PC-9 (cell line): ENCODE results near the gene NKAIN2. TPM values are rescaled to one million over a fixed set of nuclear protein-coding genes. Genes with fewer than 3 reads are reported as not detected.

ENCODE experiments used
- BruUV-seq: library from RNA; stranded (reverse); fragments of 400-500 nt; replicated peaks from 2 replicates; lab custom pipeline; 2021; lab: Mats Ljungman, UMichigan
- CTCF ChIA-PET: fragments of 300-600 bp; sonication (Branson Sonifier 250); formaldehyde crosslinking; loops from one replicate; lab custom pipeline; 2022; ENCODE audit warnings: antibody characterized with exemption; lab: Charles Lee
- POLR2A ChIA-PET: fragments of 300-600 bp; sonication (Branson Sonifier 250); formaldehyde crosslinking; loops from one replicate; lab custom pipeline; 2022; ENCODE audit warnings: antibody characterized with exemption; ENCODE audit not compliant: unreplicated experiment; lab: Charles Lee
- DNase-seq, 2 experiments: peaks; one replicate each; pipeline versions ENCODE4 v3.0.0 to v3.0.0-alpha.2; 2015 to 2022; ENCODE audit warnings: mixed read lengths in 1 of 2
- H2AFZ ChIP-seq: fragments of 200-600 bp; sonication (generic); 2 replicates; pipeline ENCODE4 v1.8.1; 2017; ENCODE audit warnings: antibody characterized with exemption
- H3F3A ChIP-seq: fragments of 200-600 bp; sonication (generic); 2 replicates; pipeline ENCODE4 v1.8.1; 2017; ENCODE audit warnings: antibody characterized with exemption, mild to moderate bottlenecking, low read depth; ENCODE audit not compliant: insufficient read depth
- H3K27ac ChIP-seq: fragments of 200-600 bp; sonication (generic); 2 replicates; pipeline ENCODE4 v1.6.1; 2016; ENCODE audit warnings: mixed run types
- H3K27me3 ChIP-seq: fragments of 200-600 bp; sonication (generic); 2 replicates; pipeline ENCODE4 v1.6.1; 2016; ENCODE audit warnings: low read depth, mixed run types; ENCODE audit not compliant: insufficient read depth
- H3K36me3 ChIP-seq: fragments of 200-600 bp; sonication (generic); 2 replicates; pipeline ENCODE4 v1.6.1; 2016; ENCODE audit warnings: low read depth, mixed run types
- H3K4me1 ChIP-seq: fragments of 200-600 bp; sonication (generic); replicated peaks from 2 replicates; pipeline ENCODE4 v1.6.1; 2016; ENCODE audit warnings: mixed run types; ENCODE audit not compliant: insufficient read depth
- H3K4me2 ChIP-seq: fragments of 200-600 bp; sonication (generic); 2 replicates; pipeline ENCODE4 v1.6.1; 2017; ENCODE audit warnings: mixed run types
- H3K4me3 ChIP-seq: fragments of 200-600 bp; sonication (generic); 2 replicates; pipeline ENCODE4 v1.6.1; 2016; ENCODE audit warnings: mixed run types
- H3K79me2 ChIP-seq: fragments of 200-600 bp; sonication (generic); 2 replicates; pipeline ENCODE4 v1.6.1; 2017; ENCODE audit warnings: low read depth, mixed run types
- H3K9me2 ChIP-seq: fragments of 200-600 bp; sonication (generic); 2 replicates; pipeline ENCODE4 v1.8.1; 2017; ENCODE audit warnings: mild to moderate bottlenecking; ENCODE audit not compliant: insufficient read depth
- H3K9me3 ChIP-seq: fragments of 200-600 bp; sonication (generic); 2 replicates; pipeline ENCODE4 v1.8.1; 2016; ENCODE audit warnings: low read depth; ENCODE audit not compliant: insufficient read depth
- H4K20me1 ChIP-seq: fragments of 200-600 bp; sonication (generic); 2 replicates; pipeline ENCODE4 v1.8.1; 2017; ENCODE audit not compliant: insufficient read depth
- CTCF ChIP-seq: fragments of 200-600 bp; sonication (generic); conservative IDR thresholded peaks from 2 replicates; pipeline ENCODE4 v1.6.1; 2017; ENCODE audit warnings: mixed run types, antibody characterized with exemption, mild to moderate bottlenecking, moderate library complexity
- EZH2 ChIP-seq: fragments of 200-600 bp; sonication (generic); IDR thresholded peaks from 2 replicates; pipeline ENCODE4 v1.8.0; 2017; ENCODE audit warnings: antibody characterized with exemption, low read depth
- intact Hi-C: fragments of 100-400 bp; cut with micrococcal nuclease; formaldehyde crosslinking; loops from one replicate; pipeline ENCODE4 v1.10.0; 2022; ENCODE audit not compliant: unreplicated experiment
- total RNA-seq: library from RNA; stranded (reverse); gene quantifications from 2 replicates; pipeline ENCODE4 v1.2.3, GENCODE V29; 2021

NKAIN2 gene
- total RNA-seq, 1 experiment from 2014 or later, result not detected

GRCh38 chr6:123764722-123765121 lies 38.9 kb upstream of the NKAIN2 start:
- Histone ChIP-seq H4K20me1 (no peaks in the 10 kb centered on the region), H3F3A (no peaks in the 10 kb centered on the region), H3K9me3 (no peaks in the 10 kb centered on the region), H3K4me1 (no peaks in the 10 kb centered on the region), H3K27me3 (no peaks in the 10 kb centered on the region), H3K79me2 (no peaks in the 10 kb centered on the region), H3K36me3 (no peaks in the 10 kb centered on the region), H3K4me2 (no peak overlapping the region), H3K4me3 (no peak overlapping the region), H2AFZ (no peak overlapping the region), H3K9me2 (no peaks in the 10 kb centered on the region), H3K27ac (no peak overlapping the region)
- intact Hi-C loops, result no loop called here
- no peak for TF ChIP-seq CTCF
- TF ChIP-seq EZH2, result no peak
- no peak for DNase-seq
- no TSS peak for BruUV-seq
- CTCF ChIA-PET, result interaction anchor here (0.6 to 0.7 kb wide), 2 partner anchors 1104 to 1500 kb away, joined by 3 to 9 read pairs; no protein-coding TSS in a partner anchor
- POLR2A ChIA-PET, result no interaction called here

GRCh38 chr6:123768921-123769320 lies 34.7 kb upstream of the NKAIN2 start:
- no peaks in the 10 kb centered on the region for H3K36me3 ChIP-seq
- H4K20me1 ChIP-seq, result no peaks in the 10 kb centered on the region
- H3K4me2 ChIP-seq, result no peak overlapping the region
- BruUV-seq, result no TSS peak
- H3K27ac ChIP-seq, result no peak overlapping the region
- H2AFZ ChIP-seq, result no peak overlapping the region
- no peaks in the 10 kb centered on the region for H3K79me2 ChIP-seq
- no peaks in the 10 kb centered on the region for H3K9me2 ChIP-seq
- DNase-seq, result no peak
- TF ChIP-seq EZH2, result no peak
- TF ChIP-seq CTCF, result no peak
- H3K9me3 ChIP-seq, result no peaks in the 10 kb centered on the region; the same call in 1 of the 2 replicates
- H3K27me3 ChIP-seq, result no peaks in the 10 kb centered on the region
- ChIA-PET CTCF (no interaction called here), POLR2A (interaction anchor here (0.6 kb wide), 1 partner anchor 853 kb away, joined by 5 read pairs; no protein-coding TSS in a partner anchor)
- H3K4me3 ChIP-seq, result no peak overlapping the region
- intact Hi-C loops, result no loop called here
- H3K4me1 ChIP-seq, result 0 out of 2 replicates have a peak, but pooled peaks cover 5% of the 10 kb centered on the region
- H3F3A ChIP-seq, result no peaks in the 10 kb centered on the region

GRCh38 chr6:123769431-123769830 lies 34.2 kb upstream of the NKAIN2 start:
- BruUV-seq, result no TSS peak
- Histone ChIP-seq H3K4me3 (no peak overlapping the region), H3K4me1 (0 out of 2 replicates have a peak, but pooled peaks cover 5% of the 10 kb centered on the region), H3K4me2 (no peak overlapping the region), H3K27me3 (no peaks in the 10 kb centered on the region), H4K20me1 (no peaks in the 10 kb centered on the region), H2AFZ (no peak overlapping the region), H3K9me3 (no peaks in the 10 kb centered on the region; the same call in 1 of the 2 replicates), H3K36me3 (no peaks in the 10 kb centered on the region), H3K27ac (no peak overlapping the region), H3F3A (no peaks in the 10 kb centered on the region), H3K9me2 (no peaks in the 10 kb centered on the region), H3K79me2 (no peaks in the 10 kb centered on the region)
- POLR2A ChIA-PET, result interaction anchor here (0.6 kb wide), 1 partner anchor 852 kb away, joined by 5 read pairs; no protein-coding TSS in a partner anchor
- DNase-seq, result no peak
- TF ChIP-seq CTCF (no peak), EZH2 (no peak)
- intact Hi-C loops, result no loop called here
- CTCF ChIA-PET, result no interaction called here
